ENCODE results near the gene SYT13.

DNA sequence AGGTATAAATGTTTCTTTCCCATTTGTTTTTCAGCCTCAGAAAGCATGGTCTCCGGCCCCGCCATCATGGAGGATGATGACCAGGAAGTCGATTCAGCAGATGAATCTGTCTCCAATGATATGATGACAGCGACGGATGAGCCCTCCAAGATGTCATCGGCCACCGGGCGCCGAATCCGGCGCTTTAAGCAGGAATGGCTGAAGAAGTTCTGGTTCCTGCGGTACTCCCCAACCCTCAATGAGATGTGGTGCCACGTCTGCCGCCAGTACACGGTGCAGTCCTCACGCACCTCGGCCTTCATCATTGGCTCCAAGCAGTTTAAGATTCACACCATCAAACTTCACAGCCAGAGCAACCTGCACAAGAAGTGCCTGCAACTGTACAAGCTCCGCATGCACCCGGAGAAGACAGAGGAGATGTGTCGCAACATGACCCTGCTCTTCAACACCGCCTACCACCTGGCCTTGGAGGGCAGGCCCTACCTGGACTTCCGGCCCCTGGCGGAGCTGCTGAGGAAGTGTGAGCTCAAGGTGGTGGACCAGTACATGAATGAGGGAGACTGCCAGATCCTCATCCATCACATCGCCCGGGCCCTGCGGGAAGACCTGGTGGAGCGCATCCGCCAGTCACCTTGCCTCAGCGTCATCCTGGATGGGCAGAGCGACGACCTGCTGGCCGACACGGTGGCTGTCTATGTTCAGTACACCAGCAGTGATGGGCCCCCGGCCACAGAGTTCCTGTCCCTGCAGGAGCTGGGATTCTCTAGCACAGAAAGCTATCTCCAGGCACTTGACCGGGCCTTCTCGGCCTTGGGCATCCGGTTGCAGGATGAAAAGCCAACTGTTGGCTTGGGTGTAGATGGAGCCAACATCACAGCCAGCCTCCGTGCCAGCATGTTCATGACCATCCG lies 59.9 kb downstream of the SYT13 start:
- TF ChIP-seq, protein P1, sequence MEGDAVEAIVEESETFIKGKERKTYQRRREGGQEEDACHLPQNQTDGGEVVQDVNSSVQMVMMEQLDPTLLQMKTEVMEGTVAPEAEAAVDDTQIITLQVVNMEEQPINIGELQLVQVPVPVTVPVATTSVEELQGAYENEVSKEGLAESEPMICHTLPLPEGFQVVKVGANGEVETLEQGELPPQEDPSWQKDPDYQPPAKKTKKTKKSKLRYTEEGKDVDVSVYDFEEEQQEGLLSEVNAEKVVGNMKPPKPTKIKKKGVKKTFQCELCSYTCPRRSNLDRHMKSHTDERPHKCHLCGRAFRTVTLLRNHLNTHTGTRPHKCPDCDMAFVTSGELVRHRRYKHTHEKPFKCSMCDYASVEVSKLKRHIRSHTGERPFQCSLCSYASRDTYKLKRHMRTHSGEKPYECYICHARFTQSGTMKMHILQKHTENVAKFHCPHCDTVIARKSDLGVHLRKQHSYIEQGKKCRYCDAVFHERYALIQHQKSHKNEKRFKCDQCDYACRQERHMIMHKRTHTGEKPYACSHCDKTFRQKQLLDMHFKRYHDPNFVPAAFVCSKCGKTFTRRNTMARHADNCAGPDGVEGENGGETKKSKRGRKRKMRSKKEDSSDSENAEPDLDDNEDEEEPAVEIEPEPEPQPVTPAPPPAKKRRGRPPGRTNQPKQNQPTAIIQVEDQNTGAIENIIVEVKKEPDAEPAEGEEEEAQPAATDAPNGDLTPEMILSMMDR (IDR thresholded peaks at IDR 0.05) = no peak
- TF ChIP-seq POLR2A (IDR thresholded peaks at IDR 0.05; ENCODE audit: low read depth) (no peak), POLR2AphosphoS5 (IDR thresholded peaks at IDR 0.05) (no peak)

Data from esophagus muscularis mucosa (tissue), 3 donors.